ENCODE results near the gene WAC.

- no peak for TF ChIP-seq REST (IDR thresholded peaks at IDR 0.05; ENCODE audit: borderline replicate concordance)
- TF ChIP-seq CTCF (IDR thresholded peaks at IDR 0.05; ENCODE audit: poor library complexity, severe bottlenecking) = no peak
- TF ChIP-seq SMC3 (conservative IDR thresholded peaks at IDR 0.05; ENCODE audit: poor library complexity) = no peak
These were observed 134.0 kb downstream of the WAC start for GRCh38 chr10:28666751-28667467.
